HG02840 (cell line): Measurements from ENCODE around the gene PPP3CA.

Experiments used
- ATAC-seq: cut with Tn5 transposase; IDR thresholded peaks from one replicate; pipeline ENCODE4 v1.9.1; 2021; ENCODE audit warnings: mild to moderate bottlenecking, moderate library complexity, moderate number of reproducible peaks; ENCODE audit not compliant: unreplicated experiment, low FRiP score

Gene PPP3CA

GRCh38 chr4:101332424-101332823 is 14.9 kb downstream of the PPP3CA start:
- no peak for ATAC-seq

DNA sequence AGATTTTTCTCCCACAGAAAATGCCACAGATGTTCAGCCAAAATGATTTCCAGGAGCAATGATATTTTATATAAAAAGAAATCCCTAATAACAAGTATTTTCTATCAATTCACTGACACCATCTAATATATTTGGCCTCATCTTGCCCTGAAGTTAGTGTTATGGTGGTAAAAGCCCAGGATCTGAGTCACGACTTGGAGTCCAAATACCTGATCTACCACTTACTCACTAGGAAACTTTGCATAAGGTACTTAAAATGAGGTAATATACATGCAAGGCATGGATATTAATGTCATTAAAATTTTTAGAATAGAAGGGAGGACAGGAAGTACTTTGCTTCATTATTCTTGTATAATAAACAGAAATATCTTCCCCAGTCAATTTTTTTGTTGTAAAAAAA is 16.3 kb downstream of the PPP3CA start:
- no peak for ATAC-seq

GRCh38 chr4:101329592-101329991 is 17.7 kb downstream of the PPP3CA start:
- no peak for ATAC-seq

DNA sequence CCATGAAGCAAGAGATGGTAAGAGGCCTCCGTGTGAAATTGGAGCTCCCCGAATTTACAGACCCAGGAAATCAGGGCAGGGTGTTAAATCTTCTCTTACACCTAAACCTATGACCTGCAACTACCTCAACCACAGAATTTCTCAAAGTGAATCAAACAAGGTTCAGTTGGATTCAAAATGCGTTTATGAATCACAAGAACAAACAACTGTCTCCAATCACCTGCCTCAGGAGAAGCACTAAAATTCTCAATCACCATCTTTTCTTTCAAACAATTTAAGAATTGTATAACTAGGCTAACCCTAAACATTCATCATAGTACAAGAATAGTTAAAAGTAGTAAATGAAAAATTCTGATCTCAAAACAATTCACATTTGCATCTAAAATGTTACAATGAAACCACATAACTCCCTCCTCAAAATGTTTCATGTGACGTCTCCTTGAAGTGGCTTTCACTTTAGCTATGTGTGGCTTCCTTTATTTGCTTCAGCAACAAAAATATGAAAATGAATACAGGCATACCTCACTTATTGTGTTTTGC is 19.2 kb downstream of the PPP3CA start:
- ATAC-seq: peak; percentile 87

GRCh38 chr4:101326576-101326975 is 20.8 kb downstream of the PPP3CA start:
- ATAC-seq: no peak

DNA sequence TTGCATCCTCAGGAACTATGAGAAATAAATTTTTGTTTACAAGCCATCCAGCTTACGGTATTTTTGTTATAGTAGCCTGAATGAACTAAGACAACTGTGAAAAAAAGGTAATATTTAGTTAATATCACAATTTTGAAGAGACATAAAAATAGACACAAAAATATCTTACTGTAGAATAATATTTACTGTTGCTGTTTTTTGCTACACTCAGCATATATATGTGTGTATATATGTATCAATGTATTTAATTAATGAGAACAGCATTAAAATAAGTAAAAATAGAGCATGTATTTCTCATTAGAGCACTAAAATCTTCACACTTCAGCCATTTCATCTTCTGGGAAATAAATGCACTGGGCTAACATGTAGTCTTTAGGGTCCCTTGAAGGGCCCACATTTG is 24.6 kb downstream of the PPP3CA start:
- no peak for ATAC-seq

DNA sequence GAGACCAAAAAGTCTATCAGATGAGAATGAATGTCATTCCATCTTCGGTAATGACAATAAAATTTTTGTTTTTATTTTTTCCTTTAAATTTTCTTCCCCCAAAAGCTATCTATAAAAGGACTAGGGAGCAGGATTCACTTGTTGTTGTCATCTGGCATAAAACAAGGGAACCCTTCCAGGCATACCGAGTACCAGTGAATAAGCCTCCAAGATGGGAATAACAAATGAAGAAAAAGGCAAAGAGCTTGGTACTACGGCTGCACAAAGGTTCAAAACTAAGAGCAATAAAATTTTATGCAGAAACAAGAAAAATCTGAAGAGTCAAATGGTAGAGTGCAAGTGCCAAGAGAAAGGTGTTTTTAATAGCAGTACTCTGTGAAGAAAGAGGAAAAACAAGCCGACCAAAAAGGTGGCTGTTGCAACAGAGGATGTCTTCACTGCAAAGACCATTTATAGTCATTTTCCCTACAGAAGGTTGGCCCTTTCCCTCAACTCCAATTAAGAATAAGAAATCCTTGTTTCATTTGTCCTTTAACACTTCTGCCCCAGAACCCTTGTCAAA is 25.8 kb downstream of the PPP3CA start:
- ATAC-seq: no peak

- ATAC-seq: no peak
These were observed 31.5 kb downstream of the PPP3CA start for GRCh38 chr4:101315786-101316185.

DNA sequence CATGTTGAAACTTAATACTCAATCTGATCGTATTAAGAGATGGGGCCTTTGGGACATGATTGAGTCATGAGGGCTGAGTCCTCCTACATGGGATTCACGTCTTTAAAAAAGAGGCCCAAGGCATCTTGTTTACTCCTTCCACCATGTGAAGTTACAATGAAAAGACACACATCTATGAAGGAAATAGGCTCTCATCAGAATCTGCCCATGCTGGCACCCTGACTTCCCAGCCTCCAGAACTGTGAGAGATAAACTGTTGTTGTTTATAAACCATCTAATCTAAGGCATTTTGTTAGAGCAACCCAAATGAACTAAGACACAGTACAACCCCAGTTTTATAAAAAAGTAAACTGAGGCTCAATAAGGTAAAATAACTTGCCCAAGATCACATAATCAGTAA is 32.3 kb downstream of the PPP3CA start:
- no peak for ATAC-seq

GRCh38 chr4:101309925-101310324 is 37.4 kb downstream of the PPP3CA start:
- no peak for ATAC-seq

GRCh38 chr4:101307899-101308298 is 39.4 kb downstream of the PPP3CA start:
- no peak for ATAC-seq

DNA sequence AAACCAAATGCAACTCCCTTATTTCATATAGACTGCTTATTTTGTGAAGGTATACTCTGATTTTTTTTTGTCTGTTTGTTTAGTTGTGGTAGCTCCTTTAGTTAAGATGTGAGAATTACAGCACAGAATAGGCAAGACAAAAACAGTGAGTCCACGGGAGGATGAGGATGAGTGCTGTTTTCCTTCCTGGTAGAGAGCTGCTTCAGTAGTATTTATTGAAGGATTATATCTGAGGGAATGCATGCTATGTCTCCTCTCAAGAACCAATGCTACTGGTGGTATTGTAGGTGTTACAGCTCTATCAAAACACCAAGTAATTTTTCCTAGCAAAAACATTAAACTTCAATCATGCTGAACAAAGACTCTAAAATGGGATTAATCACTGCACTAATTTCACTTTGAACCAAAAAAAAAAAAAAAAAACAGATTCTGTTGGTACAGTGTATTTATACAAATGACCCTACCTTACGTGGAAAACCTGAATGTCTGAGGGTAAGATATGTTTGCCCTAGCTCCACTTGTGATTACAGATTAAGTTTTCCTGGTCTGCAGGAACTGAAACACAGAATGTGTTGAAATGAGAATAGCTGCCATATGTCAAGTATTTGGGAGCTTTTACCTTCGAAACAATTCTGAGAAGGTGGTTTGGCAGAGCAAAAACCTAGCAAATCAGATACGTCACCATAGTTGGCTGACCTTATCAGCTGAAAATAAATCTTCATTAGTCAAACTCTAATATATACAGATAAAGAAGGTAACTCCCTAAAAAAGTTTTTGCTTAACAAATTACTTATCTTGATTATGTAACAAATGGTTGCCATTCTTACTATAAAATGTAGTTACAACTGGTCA is 40.3 kb downstream of the PPP3CA start:
- no peak for ATAC-seq

GRCh38 chr4:101306225-101306624 is 41.1 kb downstream of the PPP3CA start:
- ATAC-seq: no peak

DNA sequence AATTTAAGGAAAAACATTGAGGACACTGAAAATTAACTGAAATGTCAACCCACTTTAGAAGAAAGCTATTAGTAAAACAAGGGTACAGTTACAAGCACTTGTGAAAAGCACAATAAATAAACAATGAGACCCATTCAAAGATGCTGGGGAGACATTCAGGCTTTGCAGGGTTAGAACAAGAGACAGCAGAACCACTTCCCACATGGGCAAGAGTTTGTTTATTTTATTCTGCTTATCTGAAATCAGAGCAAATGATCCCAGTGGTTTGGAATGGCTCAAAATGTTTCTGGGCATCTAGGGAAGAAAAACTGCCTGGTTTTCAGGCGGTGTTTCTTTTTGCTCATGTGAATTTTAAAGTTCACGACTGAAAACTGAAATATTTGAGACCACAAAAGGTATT is 42.4 kb downstream of the PPP3CA start:
- no peak for ATAC-seq

- ATAC-seq: no peak
These were observed 47.3 kb downstream of the PPP3CA start for GRCh38 chr4:101299899-101300540.

GRCh38 chr4:101299021-101299420 is 48.3 kb downstream of the PPP3CA start:
- no peak for ATAC-seq

DNA sequence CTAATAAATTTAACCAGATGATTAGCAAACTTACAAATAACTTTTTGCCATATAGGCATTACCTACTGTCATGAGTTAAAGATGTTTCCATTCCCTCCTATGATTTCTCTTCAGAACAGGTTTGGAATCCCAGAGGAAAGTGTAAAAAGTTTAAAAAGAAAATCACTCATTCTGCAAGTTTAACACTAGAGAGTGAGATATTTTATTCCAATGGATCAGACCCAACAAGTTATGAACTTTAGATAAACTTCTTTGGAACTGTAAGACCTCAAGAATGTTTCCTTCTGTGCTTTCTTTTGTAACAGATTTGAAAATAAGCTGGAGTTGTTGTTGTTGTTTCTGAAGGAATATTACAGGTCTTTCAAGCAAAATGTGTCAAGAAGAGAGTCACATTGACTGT is 51.6 kb downstream of the PPP3CA start:
- no peak for ATAC-seq

GRCh38 chr4:101294597-101294996 is 52.7 kb downstream of the PPP3CA start:
- ATAC-seq: no peak

DNA sequence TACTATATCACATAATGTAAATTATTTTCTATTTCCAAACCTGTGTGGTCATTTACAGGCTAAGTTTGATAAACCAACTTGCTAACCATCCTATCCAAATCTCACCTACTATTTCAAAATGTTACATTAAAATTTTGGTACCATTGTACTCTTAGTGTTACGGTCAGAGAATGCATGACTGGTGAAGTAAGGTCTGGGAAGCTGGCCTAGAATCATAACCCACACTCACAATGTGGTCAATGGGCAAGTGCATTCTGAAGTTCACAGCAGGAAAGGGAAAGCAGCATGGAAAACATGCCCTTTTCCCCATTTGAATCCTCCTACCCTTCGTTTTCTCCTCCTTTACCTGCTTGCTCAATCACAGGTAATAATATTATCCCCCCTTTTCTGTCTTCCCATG is 54.4 kb downstream of the PPP3CA start:
- ATAC-seq: no peak

DNA sequence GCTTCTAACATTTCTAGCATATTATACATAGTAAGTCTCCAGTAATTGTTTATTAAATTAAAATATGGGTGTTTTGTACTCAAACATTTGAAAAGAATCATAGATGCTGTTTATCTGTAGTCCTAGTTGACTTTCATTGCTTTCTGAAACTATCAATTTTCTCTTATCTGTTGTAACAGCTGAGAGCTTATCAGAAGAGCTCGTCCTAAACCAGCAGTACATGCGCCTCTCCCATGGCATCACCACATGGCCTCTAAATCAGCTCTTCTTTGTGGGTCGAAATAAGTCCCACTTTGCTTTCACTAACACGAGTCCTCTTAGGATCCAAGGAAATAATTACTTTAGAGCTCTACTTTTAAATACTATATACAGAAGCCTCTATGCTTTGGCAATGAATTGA is 55.1 kb downstream of the PPP3CA start:
- no peak for ATAC-seq

GRCh38 chr4:101291198-101291597 is 56.1 kb downstream of the PPP3CA start:
- no peak for ATAC-seq
